Ovary (tissue), 3 donors: ENCODE measurements around the gene CFAP45.

ENCODE experiments used
- CTCF ChIP-seq, 3 donors: fragments of 450-650 bp in 2 of 3; fragments of 200-600 bp in 1 of 3; IDR thresholded peaks; one replicate each; pipeline versions ENCODE4 v1.5.1 to v1.8.0; 2016 to 2022; ENCODE audit warnings: antibody characterized with exemption in 3 of 3, mild to moderate bottlenecking in 1 of 3
- EP300 ChIP-seq: sonication (generic); formaldehyde crosslinking; IDR thresholded peaks from one replicate; pipeline ENCODE4 v1.6.1; 2017; ENCODE audit warnings: antibody characterized with exemption
- POLR2A ChIP-seq: fragments of 450-650 bp; IDR thresholded peaks from one replicate; pipeline ENCODE4 v1.6.1; 2017; ENCODE audit warnings: antibody characterized with exemption, mild to moderate bottlenecking, moderate library complexity
- donor health status: DM: no; HTN: no; CAD: no.

DNA sequence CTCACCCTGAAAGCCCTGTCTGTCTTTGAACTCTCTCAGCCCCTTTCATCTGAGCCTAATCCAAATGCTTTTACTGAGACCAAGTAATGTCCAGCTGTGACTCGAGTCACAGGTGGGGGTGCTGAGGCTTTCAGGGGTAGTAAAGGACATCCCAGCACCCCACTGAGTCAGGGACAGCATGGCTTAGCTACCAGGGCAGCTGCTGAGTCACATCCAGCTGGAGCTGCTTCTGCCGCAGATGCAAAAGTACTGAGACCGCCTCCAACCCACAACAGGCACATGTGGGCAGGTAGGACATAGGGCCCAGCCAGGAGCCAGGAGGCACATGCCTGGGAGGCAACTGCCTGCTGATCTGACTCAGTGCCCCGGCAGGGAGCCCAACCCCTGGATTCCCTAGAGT, 30.8 kb downstream of the CFAP45 start:
- TF ChIP-seq CTCF (IDR thresholded peaks at IDR 0.05): no peak
- TF ChIP-seq POLR2A: no peak
- TF ChIP-seq EP300: no peak
